Activated naive CD4-positive, alpha-beta T cell treated with anti-CD3 and anti-CD28 coated beads for 36 hours (primary cell): ENCODE results near the gene SYNM. TPM values are rescaled to one million over a fixed set of nuclear protein-coding genes. Genes with fewer than 3 reads are reported as not detected.

ENCODE experiments used
- CTCF ChIA-PET: fragments of 350-600 bp; sonication (Branson Sonifier 250); formaldehyde crosslinking; loops from one replicate; lab custom pipeline; 2021; ENCODE audit warnings: antibody characterized with exemption; lab: Charles Lee
- DNase-seq: peaks from one replicate; pipeline ENCODE4 v3.0.0-alpha.2; 2020
- H3K27ac Mint-ChIP-seq: one replicate; pipeline ENCODE4 v1.8.0; 2021; ENCODE audit warnings: mild to moderate bottlenecking, mixed read lengths
- H3K27me3 Mint-ChIP-seq: one replicate; pipeline ENCODE4 v1.8.0; 2021; ENCODE audit warnings: low read depth, mixed read lengths
- H3K36me3 Mint-ChIP-seq: one replicate; pipeline ENCODE4 v1.8.0; 2021; ENCODE audit warnings: low read depth, mixed read lengths
- H3K4me1 Mint-ChIP-seq: one replicate; pipeline ENCODE4 v1.8.0; 2021; ENCODE audit warnings: low read depth, mixed read lengths
- H3K4me3 Mint-ChIP-seq: one replicate; pipeline ENCODE4 v1.8.0; 2021; ENCODE audit warnings: mild to moderate bottlenecking, moderate library complexity, mixed read lengths
- H3K9me3 Mint-ChIP-seq: one replicate; pipeline ENCODE4 v1.8.0; 2021; ENCODE audit warnings: mixed read lengths
- intact Hi-C: fragments of 100-400 bp; cut with micrococcal nuclease; formaldehyde crosslinking; loops from one replicate; pipeline ENCODE4 v1.15.1; 2023
- total RNA-seq, 2 experiments: library from RNA; stranded (reverse); gene quantifications; one replicate each; pipeline ENCODE4 v1.2.3, GENCODE V29; 2021

Gene SYNM
- total RNA-seq, 2 experiments from 2014 or later, result 1.3 to 1.4 TPM

GRCh38 chr15:99087405-99087943, 17.4 kb upstream of the SYNM start:
- H3K9me3 Mint-ChIP-seq, result no peaks in the 10 kb centered on the region
- no peak overlapping the region for H3K4me3 Mint-ChIP-seq
- peaks cover 5% of the 10 kb centered on the region for H3K27me3 Mint-ChIP-seq
- DNase-seq, result no peak
- peaks cover 8% of the 10 kb centered on the region for H3K4me1 Mint-ChIP-seq
- H3K27ac Mint-ChIP-seq, result no peak overlapping the region
- H3K36me3 Mint-ChIP-seq, result no peaks in the 10 kb centered on the region
- intact Hi-C loops, result no loop called here
- CTCF ChIA-PET, result interaction anchor here (0.6 to 1.8 kb wide), 3 partner anchors 11 to 616 kb away, joined by 3 to 10 read pairs (median 3); no protein-coding TSS in a partner anchor

GRCh38 chr15:99090011-99090699, 14.7 kb upstream of the SYNM start:
- H3K27ac Mint-ChIP-seq, result peak overlapping the region; percentile 34
- DNase-seq, result peak; percentile 33
- no peaks in the 10 kb centered on the region for H3K36me3 Mint-ChIP-seq
- CTCF ChIA-PET, result interaction anchor here (0.8 to 1.0 kb wide), 2 partner anchors 12 kb away, joined by 3 to 4 read pairs; no protein-coding TSS in a partner anchor
- peaks cover 5% of the 10 kb centered on the region for H3K27me3 Mint-ChIP-seq
- H3K4me3 Mint-ChIP-seq, result no peak overlapping the region
- no peaks in the 10 kb centered on the region for H3K9me3 Mint-ChIP-seq
- intact Hi-C loops, result no loop called here
- peaks cover 8% of the 10 kb centered on the region for H3K4me1 Mint-ChIP-seq

GRCh38 chr15:99090938-99091337, 13.9 kb upstream of the SYNM start:
- Mint-ChIP-seq H3K27me3 (peaks cover 5% of the 10 kb centered on the region), H3K36me3 (no peaks in the 10 kb centered on the region), H3K9me3 (no peaks in the 10 kb centered on the region), H3K4me1 (peaks cover 8% of the 10 kb centered on the region), H3K4me3 (no peak overlapping the region), H3K27ac (no peak overlapping the region)
- intact Hi-C loops, result no loop called here
- CTCF ChIA-PET, result interaction anchor here (0.6 to 0.8 kb wide), 3 partner anchors 11 to 302 kb away, joined by 3 read pairs; no protein-coding TSS in a partner anchor
- DNase-seq, result no peak

- intact Hi-C loops, result no loop called here
- no peak for DNase-seq
- CTCF ChIA-PET, result interaction anchor here (0.6 to 1.2 kb wide), 3 partner anchors 9 to 614 kb away, joined by 3 to 4 read pairs (median 4); no protein-coding TSS in a partner anchor
- Mint-ChIP-seq H3K4me3 (no peak overlapping the region), H3K27ac (no peak overlapping the region), H3K9me3 (no peaks in the 10 kb centered on the region), H3K27me3 (peaks cover 7% of the 10 kb centered on the region), H3K36me3 (no peaks in the 10 kb centered on the region), H3K4me1 (peaks cover 8% of the 10 kb centered on the region)
Observed at GRCh38 chr15:99092554-99093172, 12.2 kb upstream of the SYNM start.

GRCh38 chr15:99095626-99096025, 9.3 kb upstream of the SYNM start:
- Mint-ChIP-seq H3K36me3 (no peaks in the 10 kb centered on the region), H3K27me3 (peaks cover 13% of the 10 kb centered on the region), H3K4me3 (no peak overlapping the region), H3K9me3 (no peaks in the 10 kb centered on the region), H3K4me1 (peaks cover 2% of the 10 kb centered on the region), H3K27ac (no peak overlapping the region)
- CTCF ChIA-PET, result no interaction called here
- DNase-seq, result no peak
- intact Hi-C loops, result no loop called here

- Mint-ChIP-seq H3K4me3 (no peak overlapping the region), H3K27me3 (peaks cover 15% of the 10 kb centered on the region), H3K4me1 (peaks cover 2% of the 10 kb centered on the region), H3K9me3 (no peaks in the 10 kb centered on the region), H3K36me3 (no peaks in the 10 kb centered on the region), H3K27ac (no peak overlapping the region)
- CTCF ChIA-PET, result no interaction called here
- no peak for DNase-seq
- intact Hi-C loops, result no loop called here
Observed at GRCh38 chr15:99096173-99096893, 8.5 kb upstream of the SYNM start.

- CTCF ChIA-PET, result no interaction called here
- intact Hi-C loops, result no loop called here
- Mint-ChIP-seq H3K27me3 (peaks cover 21% of the 10 kb centered on the region), H3K4me3 (no peak overlapping the region), H3K27ac (no peak overlapping the region), H3K36me3 (no peaks in the 10 kb centered on the region), H3K4me1 (peaks cover 2% of the 10 kb centered on the region), H3K9me3 (no peaks in the 10 kb centered on the region)
- DNase-seq, result no peak
Observed at GRCh38 chr15:99096894-99097426, 7.9 kb upstream of the SYNM start.

GRCh38 chr15:99097441-99098410, 7.2 kb upstream of the SYNM start:
- Mint-ChIP-seq H3K4me1 (peaks cover 2% of the 10 kb centered on the region), H3K27ac (no peak overlapping the region), H3K4me3 (no peak overlapping the region), H3K9me3 (no peaks in the 10 kb centered on the region), H3K27me3 (peaks cover 26% of the 10 kb centered on the region), H3K36me3 (no peaks in the 10 kb centered on the region)
- CTCF ChIA-PET, result interaction anchor here (0.6 to 1.9 kb wide), 3 partner anchors 15 to 159 kb away, joined by 3 to 5 read pairs (median 3); no protein-coding TSS in a partner anchor
- DNase-seq, result no peak
- intact Hi-C loops, result no loop called here

- H3K9me3 Mint-ChIP-seq, result no peaks in the 10 kb centered on the region
- CTCF ChIA-PET, result interaction anchor here (0.6 to 1.9 kb wide), 3 partner anchors 15 to 158 kb away, joined by 3 to 5 read pairs (median 3); no protein-coding TSS in a partner anchor
- no peaks in the 10 kb centered on the region for H3K36me3 Mint-ChIP-seq
- H3K27me3 Mint-ChIP-seq, result peaks cover 32% of the 10 kb centered on the region
- intact Hi-C loops, result no loop called here
- no peak overlapping the region for H3K27ac Mint-ChIP-seq
- no peak overlapping the region for H3K4me3 Mint-ChIP-seq
- peaks cover 2% of the 10 kb centered on the region for H3K4me1 Mint-ChIP-seq
- DNase-seq, result no peak
Observed at GRCh38 chr15:99098426-99098825, 6.5 kb upstream of the SYNM start.

GRCh38 chr15:99098991-99099390, 5.9 kb upstream of the SYNM start:
- Mint-ChIP-seq H3K4me1 (peaks cover 2% of the 10 kb centered on the region), H3K27ac (no peak overlapping the region), H3K9me3 (no peaks in the 10 kb centered on the region), H3K27me3 (peaks cover 35% of the 10 kb centered on the region), H3K4me3 (no peak overlapping the region), H3K36me3 (no peaks in the 10 kb centered on the region)
- CTCF ChIA-PET, result interaction anchor here (0.6 to 1.9 kb wide), 3 partner anchors 16 to 116 kb away, joined by 3 to 5 read pairs (median 3); no protein-coding TSS in a partner anchor
- intact Hi-C loops, result no loop called here
- DNase-seq, result no peak

GRCh38 chr15:99099661-99100060, 5.2 kb upstream of the SYNM start:
- Mint-ChIP-seq H3K27ac (no peak overlapping the region), H3K36me3 (no peaks in the 10 kb centered on the region), H3K27me3 (peaks cover 35% of the 10 kb centered on the region), H3K4me1 (peaks cover 2% of the 10 kb centered on the region), H3K4me3 (no peak overlapping the region), H3K9me3 (no peaks in the 10 kb centered on the region)
- DNase-seq, result no peak
- CTCF ChIA-PET, result interaction anchor here (1.1 to 3.2 kb wide), 5 partner anchors 9 to 604 kb away, joined by 4 to 16 read pairs (median 4); no protein-coding TSS in a partner anchor
- intact Hi-C loops, result loop anchor here (1.0 to 2.0 kb wide), 2 partner anchors 114 to 605 kb away; no protein-coding TSS in a partner anchor
